Epithelial cell of prostate (primary cell): ENCODE results near the gene ZNF280A.
"Not testable (repeated sequence)": the region's sequence is repeated elsewhere in the genome, so short reads cannot be mapped to it uniquely, and the experiment has no call there.

Experiments used
- DNase-seq: peaks from one replicate; pipeline ENCODE4 v3.0.0-alpha.2; 2011; ENCODE audit warnings: low read depth, low spot score
- H3K27ac ChIP-seq: fragments of 450-650 bp; 2 replicates; pipeline ENCODE4 v1.5.1; 2017; ENCODE audit warnings: mild to moderate bottlenecking

The ZNF280A gene

DNA sequence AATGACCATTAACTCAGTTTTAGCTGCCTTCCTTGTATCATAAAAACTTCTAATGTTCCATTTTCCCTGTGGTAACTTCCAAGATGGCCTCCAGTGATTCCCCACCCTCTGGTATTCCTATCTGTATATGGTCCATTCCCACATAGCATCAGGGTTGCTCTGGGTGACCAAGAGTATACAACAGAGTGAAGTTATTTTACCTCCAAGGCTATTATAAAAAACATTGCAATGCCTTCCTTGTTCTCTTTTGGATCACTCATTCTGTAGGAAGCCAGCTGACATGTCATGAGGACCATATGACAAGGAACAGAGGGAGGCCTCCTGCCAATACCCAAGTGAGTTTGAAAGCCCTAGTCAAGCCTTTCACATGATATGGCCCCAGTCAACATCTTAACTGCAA is 41.6 kb downstream of the ZNF280A start:
- DNase-seq = no peak
- no peak overlapping the region for H3K27ac ChIP-seq

DNA sequence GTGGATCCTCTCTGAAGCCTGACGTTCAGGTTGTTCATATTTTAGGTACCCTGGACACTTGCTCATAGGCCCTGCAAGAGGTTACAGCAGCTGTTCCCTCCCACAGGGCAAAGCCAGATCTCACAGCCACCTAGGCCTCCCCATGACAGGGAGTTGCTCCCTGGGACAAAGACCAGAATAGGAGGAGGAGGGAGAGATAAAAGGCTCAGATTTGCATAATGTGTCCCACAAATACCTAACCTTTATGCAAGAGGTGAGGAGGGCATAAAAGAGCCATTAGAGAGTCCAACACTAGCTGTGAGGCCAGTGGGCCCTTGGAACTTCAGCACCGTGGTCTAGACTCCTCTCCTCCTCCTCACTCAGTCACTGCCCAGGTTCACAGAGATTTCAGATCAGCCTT is 45.3 kb downstream of the ZNF280A start:
- no peak for DNase-seq
- H3K27ac ChIP-seq = no peak overlapping the region

DNA sequence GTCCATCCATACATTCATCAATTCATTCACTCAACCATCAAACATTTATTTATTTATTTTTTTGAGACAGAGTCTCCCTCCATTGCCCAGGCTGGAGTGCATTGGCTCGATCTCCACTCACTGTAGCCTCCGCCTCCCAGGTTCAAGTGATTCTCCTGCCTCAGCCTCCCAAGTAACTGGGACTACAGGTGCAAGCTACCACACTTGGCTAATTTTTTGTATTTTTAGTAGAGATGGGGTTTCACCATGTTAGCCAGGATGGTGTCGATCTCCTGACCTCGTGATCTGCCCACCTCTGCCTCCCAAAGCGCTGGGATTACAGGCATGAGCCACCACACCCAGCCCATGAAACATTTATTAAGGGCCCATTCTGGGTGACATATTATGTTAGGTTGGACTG is 49.0 kb downstream of the ZNF280A start:
- not testable (repeated sequence) for H3K27ac ChIP-seq, DNase-seq

DNA sequence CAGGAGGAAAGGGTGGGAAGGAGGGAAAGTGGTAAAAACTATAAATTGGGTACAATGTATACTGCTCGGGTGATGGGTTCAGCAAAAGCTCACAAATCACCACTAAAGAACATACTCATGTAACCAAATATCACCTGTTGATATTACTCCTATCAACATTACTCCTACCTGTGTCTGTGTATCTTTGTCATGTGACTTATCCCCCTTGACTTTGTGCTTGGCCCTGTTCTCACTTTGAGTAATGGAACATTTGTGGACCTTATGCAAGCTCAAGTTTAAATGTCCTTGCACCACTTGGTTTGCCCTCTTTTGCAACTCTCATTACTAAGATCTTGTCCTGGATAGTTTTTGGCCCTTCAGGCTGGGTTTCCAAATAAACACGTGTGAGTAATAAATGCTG is 50.5 kb downstream of the ZNF280A start:
- no peak for DNase-seq
- H3K27ac ChIP-seq = no peak overlapping the region

DNA sequence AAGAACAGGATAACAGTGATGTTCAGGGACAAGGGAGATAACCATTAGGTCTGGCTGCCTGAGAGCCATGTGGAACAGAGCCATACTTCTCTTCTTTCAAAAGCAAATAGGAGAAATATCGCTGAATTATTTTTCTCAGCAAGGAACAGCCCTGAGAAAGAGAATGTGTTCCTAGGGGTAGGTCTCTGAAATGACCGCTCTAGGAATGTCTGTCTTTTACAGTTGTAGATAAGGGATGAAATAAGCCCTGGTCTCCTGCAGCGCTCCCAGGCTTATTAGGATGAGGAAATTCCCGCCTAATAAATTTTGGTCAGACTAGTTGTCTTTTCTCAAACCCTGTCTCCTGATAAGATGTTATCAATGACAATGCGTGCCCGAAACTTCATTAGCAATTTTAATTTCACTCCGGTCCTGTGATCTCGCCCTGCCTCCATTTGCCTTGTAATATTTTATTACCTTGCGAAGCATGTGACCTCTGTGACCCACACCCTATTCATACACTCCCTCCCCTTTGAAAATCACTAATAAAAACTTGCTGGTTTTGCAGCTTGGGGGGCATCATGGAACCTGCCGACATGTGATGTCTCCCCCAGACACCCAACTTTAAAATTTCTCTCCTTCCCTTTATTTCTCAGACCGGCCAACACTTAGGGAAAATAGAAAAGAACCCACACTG is 51.1 kb downstream of the ZNF280A start:
- not testable (repeated sequence) for DNase-seq, H3K27ac ChIP-seq

DNA sequence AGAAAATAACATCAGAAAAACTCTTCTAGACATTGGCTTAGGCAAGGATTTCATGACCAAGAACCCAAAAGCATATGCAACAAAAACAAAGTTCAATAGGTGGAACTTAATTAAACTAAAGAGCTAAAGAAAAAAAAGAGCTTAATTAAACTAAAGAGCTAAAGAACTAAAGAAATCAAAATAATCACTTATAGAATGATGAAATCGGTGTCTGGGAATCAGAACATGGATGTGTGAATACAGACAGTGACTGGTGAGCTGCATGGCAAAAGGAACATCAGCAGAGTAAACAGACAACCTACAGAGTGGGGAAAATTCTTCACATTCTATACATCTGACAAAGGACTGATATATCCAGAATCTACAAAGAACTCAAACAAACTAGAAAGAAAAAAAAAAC is 53.0 kb downstream of the ZNF280A start:
- DNase-seq = no peak
- no peak overlapping the region for H3K27ac ChIP-seq

DNA sequence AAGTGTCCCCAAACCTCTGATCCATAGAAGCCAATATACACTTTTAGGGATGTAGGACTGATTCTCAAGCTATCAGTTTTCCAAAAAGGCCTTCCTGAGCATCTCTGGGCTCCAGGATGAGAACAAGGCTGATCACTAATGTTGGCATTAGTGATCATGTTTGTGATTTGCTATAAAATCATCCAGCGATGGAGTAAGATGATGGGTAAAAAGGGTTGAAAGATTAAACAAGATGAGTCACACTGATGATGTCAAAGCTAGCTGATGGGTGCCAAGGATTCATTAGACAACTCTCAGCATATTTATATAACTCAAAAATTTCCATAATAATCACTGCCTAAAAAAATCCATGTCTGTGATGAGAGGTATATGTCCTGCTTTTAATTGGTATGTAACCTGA is 54.3 kb downstream of the ZNF280A start:
- H3K27ac ChIP-seq = no peak overlapping the region
- no peak for DNase-seq

DNA sequence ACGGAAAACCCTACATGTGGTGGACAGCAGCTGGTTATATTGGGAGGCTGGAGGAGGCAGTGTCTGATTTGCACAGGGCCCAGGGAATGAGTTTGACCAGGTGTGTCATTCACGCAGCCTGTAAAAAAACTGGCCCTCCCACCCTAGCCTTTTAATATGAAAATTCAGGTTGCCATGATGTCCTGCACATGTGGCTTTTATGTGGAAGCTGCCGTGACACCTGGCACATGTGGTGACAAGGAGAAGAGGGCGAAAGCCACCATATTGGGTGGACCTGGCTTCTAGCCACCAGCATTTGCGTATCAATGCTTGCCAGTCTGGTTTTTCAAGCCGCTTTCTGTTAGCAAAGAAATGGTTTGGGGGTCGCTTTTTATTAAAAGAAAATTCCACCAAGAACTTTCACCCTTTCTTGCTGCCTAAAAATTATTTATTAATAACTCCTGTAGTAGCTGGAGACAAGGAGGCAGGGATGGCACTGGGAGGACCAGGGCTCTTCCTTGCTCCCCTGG is 54.9 kb downstream of the ZNF280A start:
- H3K27ac ChIP-seq = no peak overlapping the region
- DNase-seq = no peak

DNA sequence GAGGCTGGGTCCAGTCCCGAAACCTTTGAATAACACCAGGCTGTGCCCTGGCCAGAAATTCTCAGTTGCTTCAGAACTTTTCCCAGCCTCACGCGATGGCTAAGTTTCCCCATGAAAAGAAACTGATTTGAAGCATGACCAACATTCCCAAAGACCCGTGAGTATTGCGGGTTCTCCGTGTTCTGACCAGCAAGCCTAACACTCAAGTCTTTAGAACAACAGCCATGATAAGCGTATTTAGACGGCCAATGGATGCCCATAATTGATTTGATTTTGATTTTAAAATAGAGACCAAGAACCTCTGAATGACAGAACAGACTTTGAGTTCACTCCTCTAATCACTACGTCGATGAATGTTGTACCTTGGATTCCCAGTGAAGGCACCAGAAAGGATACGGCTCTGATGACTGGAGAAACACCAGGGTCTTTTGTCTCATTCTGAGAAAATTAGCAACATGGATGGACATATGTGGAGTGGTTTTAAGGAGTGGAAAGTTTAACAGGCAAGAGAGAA is 55.5 kb downstream of the ZNF280A start:
- no peak overlapping the region for H3K27ac ChIP-seq
- DNase-seq = no peak

DNA sequence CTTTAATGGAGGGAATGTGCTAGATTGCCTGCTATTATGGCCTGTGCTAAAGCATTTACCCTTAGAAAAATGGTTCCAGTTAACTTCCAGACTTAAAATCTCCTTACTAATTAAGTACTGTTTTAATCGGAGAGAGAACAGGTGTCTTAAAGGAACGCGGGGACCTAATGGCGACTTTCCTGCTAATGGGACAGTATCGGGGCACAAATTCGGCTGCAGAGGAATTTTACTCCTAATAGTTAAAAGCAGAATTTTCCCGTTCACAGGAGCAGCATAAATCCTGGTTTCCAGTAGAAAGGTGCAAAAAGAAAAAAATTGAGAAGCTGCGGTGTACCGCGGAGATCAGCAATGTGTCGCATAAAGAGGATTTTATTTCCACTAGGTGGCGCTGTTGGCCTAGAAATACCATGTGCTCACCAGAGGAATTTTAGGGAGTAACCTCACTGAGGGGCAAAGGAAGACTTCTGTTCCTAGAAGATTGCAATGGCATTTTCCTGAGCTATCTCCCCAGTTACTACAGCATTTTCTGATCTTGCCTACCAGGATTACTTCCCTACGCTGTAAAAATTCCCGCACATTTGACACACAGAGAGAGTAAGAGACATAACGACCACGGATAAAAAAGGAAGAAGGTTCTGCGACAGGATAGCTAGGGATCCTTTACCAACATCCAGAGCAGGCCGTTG is 56.1 kb downstream of the ZNF280A start:
- no peak for DNase-seq
- no peak overlapping the region for H3K27ac ChIP-seq
